ENCODE data around the gene NMT1. TPM values are rescaled to one million over a fixed set of nuclear protein-coding genes. Genes with fewer than 3 reads are reported as not detected.

The NMT1 gene
- total RNA-seq, 4 donors from 2014 or later, result 63.5 to 129 (median 69.1) TPM

DNA sequence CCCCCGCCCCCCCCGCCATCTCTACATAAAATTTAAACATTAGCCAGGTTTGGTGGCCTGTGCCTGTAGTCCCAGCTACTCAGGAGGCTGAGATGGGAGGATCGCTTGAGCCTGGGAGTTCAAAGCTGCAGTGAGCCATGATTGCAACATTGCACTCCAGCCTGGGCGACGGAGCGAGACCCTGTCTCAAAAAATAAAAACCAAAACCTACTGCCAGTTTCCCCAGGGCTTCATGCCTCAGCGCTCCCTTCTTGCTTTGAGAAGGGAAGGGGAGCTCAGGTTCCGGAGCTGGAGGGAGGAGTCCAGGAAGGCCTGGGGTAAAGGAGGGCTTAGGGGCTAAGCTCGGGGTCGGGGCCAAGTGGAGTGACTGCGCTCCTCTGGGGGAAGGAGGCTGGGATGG, 50.7 kb downstream of the NMT1 start:
- TF ChIP-seq POLR2AphosphoS5 (IDR thresholded peaks at IDR 0.05) (no peak), POLR2A (IDR thresholded peaks at IDR 0.05) (no peak), CTCF (IDR thresholded peaks at IDR 0.05) (no peak), EP300 (IDR thresholded peaks at IDR 0.05) (no peak)
- ATAC-seq, result no peak
- Histone ChIP-seq H3K9me3 (no peaks in the 10 kb centered on the region), H3K27ac (peak overlapping the region; percentile 30 to 85 (median 83)), H3K27me3 (no peaks in the 10 kb centered on the region), H3K36me3 (peaks cover 0 to 77% of the 10 kb centered on the region in 2 donors), H3K4me1 (peaks cover 0 to 58% (median 18%) of the 10 kb centered on the region in 3 donors), H3K4me3 (no peak overlapping the region)
- WGBS, 2 donors (ENCODE audit: low coverage in 1 of 2), result 80 to 92% methylated on average over 1 to 5 of the region's 11 CpGs

DNA sequence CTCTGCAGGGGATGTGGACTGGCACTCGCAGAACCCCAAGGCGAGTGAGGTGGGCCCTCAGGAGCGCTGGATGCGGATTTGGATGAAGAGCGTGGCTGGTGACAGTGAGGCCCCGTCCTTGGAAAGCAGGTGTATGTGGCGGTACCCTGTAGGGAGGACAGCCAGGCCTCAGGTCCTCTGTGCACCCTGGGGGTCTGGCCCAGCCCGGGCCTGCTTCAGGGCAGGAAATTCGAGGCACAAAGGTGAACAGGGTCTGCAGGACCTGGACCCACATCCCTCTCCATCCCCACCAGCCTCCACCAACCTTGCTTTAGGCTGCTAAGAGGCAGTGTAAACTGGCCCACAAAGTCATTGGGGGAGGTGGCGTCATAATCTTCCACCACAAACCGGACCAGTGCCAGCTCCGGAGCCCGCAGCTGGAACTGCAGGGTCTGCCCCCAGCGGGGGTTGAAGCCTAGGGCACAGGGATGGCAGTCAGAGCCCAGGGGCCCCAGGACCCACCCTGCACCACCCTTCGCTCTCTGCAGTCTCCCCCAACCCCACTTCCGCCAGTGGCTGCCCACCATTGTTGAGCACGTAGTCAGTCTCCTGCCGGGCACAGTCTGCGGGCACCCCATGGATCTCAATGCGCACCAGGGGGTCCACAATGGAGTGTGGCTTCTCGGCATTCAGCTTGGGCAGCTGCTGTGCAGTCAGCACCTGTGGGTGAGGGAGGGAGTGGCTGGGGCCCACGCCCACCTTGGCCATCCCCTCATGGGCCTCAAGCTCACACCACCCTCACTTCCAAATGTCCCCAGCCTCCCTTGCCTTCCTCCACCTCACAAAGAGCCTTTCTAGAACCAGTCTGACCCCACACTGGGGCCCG, 51.7 kb downstream of the NMT1 start:
- no peaks in the 10 kb centered on the region for H3K9me3 ChIP-seq
- H3K4me3 ChIP-seq, result no peak overlapping the region
- no CpG with 5 or more reads among the region's 23 CpGs for WGBS, 2 donors (ENCODE audit: low coverage in 1 of 2)
- TF ChIP-seq POLR2A (IDR thresholded peaks at IDR 0.05), result no peak
- TF ChIP-seq EP300 (IDR thresholded peaks at IDR 0.05), result no peak
- no peak for TF ChIP-seq CTCF (IDR thresholded peaks at IDR 0.05)
- TF ChIP-seq POLR2AphosphoS5 (IDR thresholded peaks at IDR 0.05), result no peak
- no peaks in the 10 kb centered on the region for H3K27me3 ChIP-seq
- no peak for ATAC-seq
- peaks cover 0 to 49% (median 18%) of the 10 kb centered on the region in 3 donors for H3K4me1 ChIP-seq
- peaks cover 0 to 76% of the 10 kb centered on the region in 2 donors for H3K36me3 ChIP-seq
- peak overlapping the region in 3 of 4 donors; percentile 81 to 85 (median 85) for H3K27ac ChIP-seq

GRCh38 chr17:45113424-45113754, 52.3 kb downstream of the NMT1 start:
- H3K4me1 ChIP-seq, result peaks cover 0 to 43% (median 18%) of the 10 kb centered on the region in 3 donors
- H3K9me3 ChIP-seq, result no peaks in the 10 kb centered on the region
- 82% methylated on average over 8 of the region's 9 CpGs; no CpG with 5 or more reads in 1 of the 2 donors for WGBS, 2 donors (ENCODE audit: low coverage in 1 of 2)
- no peak overlapping the region for H3K4me3 ChIP-seq
- no peaks in the 10 kb centered on the region for H3K27me3 ChIP-seq
- peaks cover 0 to 76% of the 10 kb centered on the region in 2 donors for H3K36me3 ChIP-seq
- no peak for ATAC-seq
- TF ChIP-seq CTCF (IDR thresholded peaks at IDR 0.05), result no peak
- TF ChIP-seq POLR2A (IDR thresholded peaks at IDR 0.05), result no peak
- no peak for TF ChIP-seq EP300 (IDR thresholded peaks at IDR 0.05)
- no peak for TF ChIP-seq POLR2AphosphoS5 (IDR thresholded peaks at IDR 0.05)
- H3K27ac ChIP-seq, result peak overlapping the region in 3 of 4 donors; percentile 35 to 85 (median 81)

- no peaks in the 10 kb centered on the region for H3K9me3 ChIP-seq
- H3K27me3 ChIP-seq, result no peaks in the 10 kb centered on the region
- H3K36me3 ChIP-seq, result peaks cover 0 to 76% of the 10 kb centered on the region in 2 donors
- 82 to 88% methylated on average over 4 to 7 of the region's 19 CpGs for WGBS, 2 donors (ENCODE audit: low coverage in 1 of 2)
- H3K27ac ChIP-seq, result peak overlapping the region in 3 of 4 donors; percentile 35 to 85 (median 81)
- ATAC-seq, result no peak
- peaks cover 0 to 33% (median 18%) of the 10 kb centered on the region in 3 donors for H3K4me1 ChIP-seq
- TF ChIP-seq EP300 (IDR thresholded peaks at IDR 0.05) (no peak), POLR2A (IDR thresholded peaks at IDR 0.05) (no peak), CTCF (IDR thresholded peaks at IDR 0.05) (no peak), POLR2AphosphoS5 (IDR thresholded peaks at IDR 0.05) (no peak)
- no peak overlapping the region for H3K4me3 ChIP-seq
Observed at GRCh38 chr17:45114117-45114932, 53.2 kb downstream of the NMT1 start.
